A549 (cell line): ENCODE data around the gene BIRC7. TPM values are rescaled to one million over a fixed set of nuclear protein-coding genes. Genes with fewer than 3 reads are reported as not detected.
A peak's percentile ranks its signal among the peaks of the same experiment; 100 is the strongest.

ENCODE experiments used
- ATAC-seq, 2 experiments: fragments of 200-7000 bp in 1 of 2; fragments of >200 bp in 1 of 2; cut with Nextera tagmentation in 1 of 2; cut with Tn5 transposase in 1 of 2; 3 replicates each; pipeline versions ENCODE4 v1.8.0 to v1.9.1; 2018 to 2020; ENCODE audit warnings: mild to moderate bottlenecking in 1 of 2, moderate library complexity in 1 of 2
- CTCF ChIA-PET: fragments of 300-600 bp; sonication (Branson Sonifier 250); formaldehyde crosslinking; extraction: SDS; loops from one replicate; lab custom pipeline; 2021; ENCODE audit warnings: antibody characterized with exemption, inconsistent platforms; lab: Yijun Ruan, JAX
- POLR2A ChIA-PET: fragments of 350-600 bp; formaldehyde crosslinking; extraction: SDS; loops from one replicate; lab custom pipeline; 2021; ENCODE audit warnings: antibody characterized with exemption, inconsistent platforms; lab: Yijun Ruan, JAX
- DNase-seq, 2 experiments: peaks; one replicate each; pipeline versions ENCODE4 v3.0.0 to v3.0.0-alpha.2; 2011 to 2016; ENCODE audit warnings: low read depth in 1 of 2, low spot score in 1 of 2
- FAIRE-seq: peaks from 2 replicates; lab custom pipeline; 2011; peaks lifted over from hg19 to GRCh38; lab: Jason Lieb, UNC
- H3K27ac ChIP-seq, 2 experiments: fragments of >200 bp; sonication (Bioruptor Twin); formaldehyde crosslinking; 3 replicates each; pipeline ENCODE4 v1.5.1; 2016 to 2017
- H3K4me1 ChIP-seq: fragments of >200 bp; sonication (Bioruptor Twin); formaldehyde crosslinking; 3 replicates; pipeline ENCODE4 v1.6.1; 2016
- H3K4me2 ChIP-seq: fragments of >200 bp; sonication (Bioruptor Twin); formaldehyde crosslinking; 3 replicates; pipeline ENCODE4 v1.6.1; 2016
- H3K4me3 ChIP-seq: fragments of >200 bp; sonication (Bioruptor Twin); formaldehyde crosslinking; 3 replicates; pipeline ENCODE4 v1.5.1; 2016
- H3K9me3 ChIP-seq: fragments of >200 bp; sonication (Bioruptor Twin); formaldehyde crosslinking; 3 replicates; pipeline ENCODE4 v1.6.1; 2016
- CBX8 ChIP-seq: fragments of 200-600 bp; sonication (generic); IDR thresholded peaks from 2 replicates; pipeline ENCODE4 v1.6.1; 2016
- CHD4 ChIP-seq: fragments of 200-600 bp; sonication (generic); IDR thresholded peaks from 2 replicates; pipeline ENCODE4 v1.6.1; 2016; ENCODE audit warnings: antibody characterized with exemption, mild to moderate bottlenecking, borderline replicate concordance
- E2F6 ChIP-seq: IDR thresholded peaks from 2 replicates; pipeline ENCODE4 v1.6.1; 2012; ENCODE audit warnings: low read depth, borderline replicate concordance
- EHMT2 ChIP-seq: fragments of 200-600 bp; sonication (generic); IDR thresholded peaks from 2 replicates; pipeline ENCODE4 v1.6.1; 2016; ENCODE audit warnings: antibody characterized with exemption, low read depth, mild to moderate bottlenecking, moderate library complexity
- FOSB ChIP-seq: fragments of 250-450 bp; sonication (Bioruptor Pico); IDR thresholded peaks from 2 replicates; pipeline ENCODE4 v1.5.0; 2020; ENCODE audit warnings: mild to moderate bottlenecking, moderate library complexity
- GATA3 ChIP-seq: IDR thresholded peaks from 2 replicates; pipeline ENCODE4 v1.6.1; 2012; ENCODE audit warnings: borderline replicate concordance
- MAZ ChIP-seq: fragments of 150-350 bp; IDR thresholded peaks from 2 replicates; pipeline ENCODE4 v1.6.1; 2014; ENCODE audit warnings: antibody characterized with exemption, low read depth, low read length, borderline replicate concordance
- NFE2L2 ChIP-seq: fragments of 150-350 bp; conservative IDR thresholded peaks from 2 replicates; pipeline ENCODE4 v1.6.1; 2014; ENCODE audit warnings: low read length
- NPAS2 ChIP-seq: fragments of 250-450 bp; sonication (Bioruptor Pico); IDR thresholded peaks from 2 replicates; pipeline ENCODE4 v1.8.0; 2022; ENCODE audit warnings: mild to moderate bottlenecking, moderate library complexity, borderline replicate concordance
- NR3C1 ChIP-seq: fragments of >200 bp; sonication (Bioruptor Twin); formaldehyde crosslinking; IDR thresholded peaks from 3 replicates; pipeline ENCODE4 v1.6.1; 2017
- POLR2A ChIP-seq: IDR thresholded peaks from 2 replicates; pipeline ENCODE4 v1.6.1; 2012; ENCODE audit warnings: mild to moderate bottlenecking, low read length
- POLR2AphosphoS2 ChIP-seq: conservative IDR thresholded peaks from 2 replicates; pipeline ENCODE4 v1.6.1; 2012; ENCODE audit warnings: low read length, improper control_type of control experiment, inconsistent platforms
- RAD21 ChIP-seq, 2 experiments: fragments of >200 bp in 1 of 2; sonication (Bioruptor Twin) in 1 of 2; formaldehyde crosslinking in 1 of 2; IDR thresholded peaks in 1 of 2; conservative IDR thresholded peaks in 1 of 2; 2 replicates in 1 of 2; 3 replicates in 1 of 2; pipeline ENCODE4 v1.6.1; 2012 to 2018; ENCODE audit warnings: inconsistent platforms in 1 of 2
- RARB ChIP-seq: fragments of 250-450 bp; sonication (Bioruptor Pico); IDR thresholded peaks from 2 replicates; pipeline ENCODE4 v1.8.0; 2021; ENCODE audit warnings: mild to moderate bottlenecking, moderate library complexity
- RCOR1 ChIP-seq: fragments of 150-350 bp; IDR thresholded peaks from 2 replicates; pipeline ENCODE4 v1.6.1; 2014; ENCODE audit warnings: antibody characterized with exemption, low read length, low read depth
- RFX5 ChIP-seq: fragments of 450-650 bp; IDR thresholded peaks from 2 replicates; pipeline ENCODE4 v1.7.1; 2014; ENCODE audit warnings: antibody characterized with exemption, mild to moderate bottlenecking, moderate library complexity
- TFCP2L1 ChIP-seq: fragments of 250-450 bp; sonication (Bioruptor Pico); IDR thresholded peaks from 2 replicates; pipeline ENCODE4 v1.5.0; 2021; ENCODE audit warnings: mild to moderate bottlenecking
- WGBS: methylation state at CpG from one replicate; pipeline ENCODE4 v1.1.6; 2017; ENCODE audit errors: missing lambda C conversion rate; 5-methylcytosine and 5-hydroxymethylcytosine counted together
- polyA plus RNA-seq, 4 experiments: library from polyadenylated mRNA; depleted of rRNA in 3 of 4; stranded (reverse); fragments of >200 nt; fragmentation: RNase III in 1 of 4; extraction: RNeasy Plus Mini Kit Qiagen cat#74134 plus additional on column Dnase treatment in 1 of 4; gene quantifications; 2 replicates in 3 of 4; 3 replicates in 1 of 4; pipeline ENCODE4 v1.2.3, GENCODE V29; 2011 to 2017
- TF ChIP-seq, protein P1 (sequence below): fragments of >200 bp; sonication (Bioruptor Twin); formaldehyde crosslinking; IDR thresholded peaks from 3 replicates; pipeline ENCODE4 v1.6.1; 2016
- TF ChIP-seq, protein P2 (sequence below): fragments of 250-450 bp; sonication (Bioruptor Pico); IDR thresholded peaks from 2 replicates; pipeline ENCODE4 v1.5.0; 2020; ENCODE audit warnings: low read depth, mild to moderate bottlenecking, moderate library complexity
- TF ChIP-seq, protein P3 (sequence below): fragments of 200-600 bp; sonication (generic); IDR thresholded peaks from 2 replicates; pipeline ENCODE4 v1.6.1; 2016; ENCODE audit warnings: antibody characterized with exemption, mild to moderate bottlenecking, moderate library complexity

Gene BIRC7
- polyA plus RNA-seq, 2 of the 4 experiments (the other 2 are of a cell fraction): 0.63 to 4.9 TPM

- ChIA-PET CTCF (interaction anchor here (1.0 to 3.2 kb wide), 7 partner anchors 11 to 403 kb away, joined by 3 to 12 read pairs (median 4); partner anchors contain the start of gene YTHDF1), POLR2A (no interaction called here)
- peaks cover 42% of the 10 kb centered on the region for H3K4me1 ChIP-seq
- no peak overlapping the region for H3K4me3 ChIP-seq
- H3K4me2 ChIP-seq: no peak overlapping the region
- TF ChIP-seq, protein P1, sequence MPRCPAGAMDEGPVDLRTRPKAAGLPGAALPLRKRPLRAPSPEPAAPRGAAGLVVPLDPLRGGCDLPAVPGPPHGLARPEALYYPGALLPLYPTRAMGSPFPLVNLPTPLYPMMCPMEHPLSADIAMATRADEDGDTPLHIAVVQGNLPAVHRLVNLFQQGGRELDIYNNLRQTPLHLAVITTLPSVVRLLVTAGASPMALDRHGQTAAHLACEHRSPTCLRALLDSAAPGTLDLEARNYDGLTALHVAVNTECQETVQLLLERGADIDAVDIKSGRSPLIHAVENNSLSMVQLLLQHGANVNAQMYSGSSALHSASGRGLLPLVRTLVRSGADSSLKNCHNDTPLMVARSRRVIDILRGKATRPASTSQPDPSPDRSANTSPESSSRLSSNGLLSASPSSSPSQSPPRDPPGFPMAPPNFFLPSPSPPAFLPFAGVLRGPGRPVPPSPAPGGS: no peak
- TF ChIP-seq E2F6 (no peak), NPAS2 (CRISPR knock-in tag) (no peak), NFE2L2 (no peak), TFCP2L1 (no peak), POLR2A (no peak), GATA3 (no peak), RAD21 (conservative IDR thresholded peaks at IDR 0.05 in 1 of 2, IDR thresholded peaks at IDR 0.05 in 1 of 2) (no peak), RCOR1 (no peak), NR3C1 (no peak), CBX8 (no peak), FOSB (CRISPR knock-in tag) (no peak), RARB (CRISPR knock-in tag) (no peak), MAZ (no peak)
- TF ChIP-seq, protein P2, sequence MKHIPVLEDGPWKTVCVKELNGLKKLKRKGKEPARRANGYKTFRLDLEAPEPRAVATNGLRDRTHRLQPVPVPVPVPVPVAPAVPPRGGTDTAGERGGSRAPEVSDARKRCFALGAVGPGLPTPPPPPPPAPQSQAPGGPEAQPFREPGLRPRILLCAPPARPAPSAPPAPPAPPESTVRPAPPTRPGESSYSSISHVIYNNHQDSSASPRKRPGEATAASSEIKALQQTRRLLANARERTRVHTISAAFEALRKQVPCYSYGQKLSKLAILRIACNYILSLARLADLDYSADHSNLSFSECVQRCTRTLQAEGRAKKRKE (CRISPR knock-in tag): no peak
- TF ChIP-seq, protein P3, sequence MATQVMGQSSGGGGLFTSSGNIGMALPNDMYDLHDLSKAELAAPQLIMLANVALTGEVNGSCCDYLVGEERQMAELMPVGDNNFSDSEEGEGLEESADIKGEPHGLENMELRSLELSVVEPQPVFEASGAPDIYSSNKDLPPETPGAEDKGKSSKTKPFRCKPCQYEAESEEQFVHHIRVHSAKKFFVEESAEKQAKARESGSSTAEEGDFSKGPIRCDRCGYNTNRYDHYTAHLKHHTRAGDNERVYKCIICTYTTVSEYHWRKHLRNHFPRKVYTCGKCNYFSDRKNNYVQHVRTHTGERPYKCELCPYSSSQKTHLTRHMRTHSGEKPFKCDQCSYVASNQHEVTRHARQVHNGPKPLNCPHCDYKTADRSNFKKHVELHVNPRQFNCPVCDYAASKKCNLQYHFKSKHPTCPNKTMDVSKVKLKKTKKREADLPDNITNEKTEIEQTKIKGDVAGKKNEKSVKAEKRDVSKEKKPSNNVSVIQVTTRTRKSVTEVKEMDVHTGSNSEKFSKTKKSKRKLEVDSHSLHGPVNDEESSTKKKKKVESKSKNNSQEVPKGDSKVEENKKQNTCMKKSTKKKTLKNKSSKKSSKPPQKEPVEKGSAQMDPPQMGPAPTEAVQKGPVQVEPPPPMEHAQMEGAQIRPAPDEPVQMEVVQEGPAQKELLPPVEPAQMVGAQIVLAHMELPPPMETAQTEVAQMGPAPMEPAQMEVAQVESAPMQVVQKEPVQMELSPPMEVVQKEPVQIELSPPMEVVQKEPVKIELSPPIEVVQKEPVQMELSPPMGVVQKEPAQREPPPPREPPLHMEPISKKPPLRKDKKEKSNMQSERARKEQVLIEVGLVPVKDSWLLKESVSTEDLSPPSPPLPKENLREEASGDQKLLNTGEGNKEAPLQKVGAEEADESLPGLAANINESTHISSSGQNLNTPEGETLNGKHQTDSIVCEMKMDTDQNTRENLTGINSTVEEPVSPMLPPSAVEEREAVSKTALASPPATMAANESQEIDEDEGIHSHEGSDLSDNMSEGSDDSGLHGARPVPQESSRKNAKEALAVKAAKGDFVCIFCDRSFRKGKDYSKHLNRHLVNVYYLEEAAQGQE: no peak
- ATAC-seq (no peak), FAIRE-seq (no peak), DNase-seq (no peak)
- 88% methylated on average over 4 of the region's 4 CpGs for WGBS
- H3K9me3 ChIP-seq: no peaks in the 10 kb centered on the region
- H3K27ac ChIP-seq: no peak overlapping the region
Observed at GRCh38 chr20:63194797-63195173, 40.9 kb upstream of the BIRC7 start.

- no peaks in the 10 kb centered on the region for H3K9me3 ChIP-seq
- FAIRE-seq (no peak), DNase-seq (no peak), ATAC-seq (peak; percentile 14 to 48; a peak in 3 of 6 replicates)
- H3K4me2 ChIP-seq: 0 out of 3 replicates have a peak overlapping the region, but pooled peaks have one; percentile 17
- H3K4me3 ChIP-seq: no peak overlapping the region
- 78% methylated on average over 9 of the region's 9 CpGs for WGBS
- peaks cover 33% of the 10 kb centered on the region for H3K4me1 ChIP-seq
- no peak overlapping the region for H3K27ac ChIP-seq
- POLR2A ChIA-PET: no interaction called here
- CTCF ChIA-PET: interaction anchor here (0.7 to 5.3 kb wide), 6 partner anchors 9 to 29 kb away, joined by 3 to 29 read pairs (median 8); partner anchors contain the start of gene YTHDF1
- TF ChIP-seq NPAS2 (CRISPR knock-in tag): no peak
- no peak for TF ChIP-seq RFX5
- no peak for TF ChIP-seq POLR2AphosphoS2
- TF ChIP-seq EHMT2: no peak
- no peak for TF ChIP-seq CHD4
- no peak for TF ChIP-seq RCOR1
- no peak for TF ChIP-seq E2F6
Observed at GRCh38 chr20:63196768-63197470, 38.8 kb upstream of the BIRC7 start.
